Tibial artery (tissue), 4 donors: ENCODE measurements around the gene S100A10.

ENCODE experiments used
- DNase-seq, 2 donors: peaks; one replicate each; pipeline ENCODE4 v3.0.0-alpha.2; 2019
- H3K27ac ChIP-seq, 2 donors: fragments of 200-600 bp; sonication (generic) in 1 of 2; 1 replicate in 1 of 2; 2 replicates in 1 of 2; pipeline ENCODE4 v1.5.1; 2018 to 2019; ENCODE audit warnings: mild to moderate bottlenecking in 1 of 2
- H3K27me3 ChIP-seq, 2 donors: fragments of 200-600 bp; sonication (generic) in 1 of 2; one replicate each; pipeline versions ENCODE4 v1.5.1 to v1.6.0; 2016 to 2019
- H3K36me3 ChIP-seq, 3 donors: fragments of 200-600 bp; sonication (generic) in 2 of 3; one replicate each; pipeline ENCODE4 v1.5.1; 2016 to 2019; ENCODE audit warnings: mild to moderate bottlenecking in 2 of 3
- H3K4me1 ChIP-seq, 4 donors: fragments of 200-600 bp; sonication (generic) in 2 of 4; 1 replicate in 3 of 4; 2 replicates in 1 of 4; pipeline ENCODE4 v1.5.1; 2016 to 2019
- H3K4me3 ChIP-seq, 2 donors: fragments of 200-600 bp; sonication (generic) in 1 of 2; 1 replicate in 1 of 2; 2 replicates in 1 of 2; pipeline ENCODE4 v1.5.1; 2018 to 2019; ENCODE audit warnings: mild to moderate bottlenecking in 2 of 2
- H3K9me3 ChIP-seq, 3 donors: fragments of 200-600 bp; sonication (generic) in 1 of 3; one replicate each; pipeline ENCODE4 v1.5.1; 2016 to 2019
- intact Hi-C: fragments of 100-400 bp; cut with DNase I; formaldehyde crosslinking; loops from one replicate; pipeline ENCODE4 v1.15.0; 2023; ENCODE audit warnings: low total_unique reads
- TF ChIP-seq, protein P1 (sequence below), 2 experiments: fragments of 200-600 bp in 1 of 2; fragments of 450-650 bp in 1 of 2; IDR thresholded peaks; one replicate each; pipeline ENCODE4 v1.5.1; 2017 to 2019; ENCODE audit warnings: antibody characterized with exemption in 2 of 2, mild to moderate bottlenecking in 1 of 2, moderate library complexity in 1 of 2

The S100A10 gene

GRCh38 chr1:151978922-151979321 lies 14.7 kb downstream of the S100A10 start:
- no peak for DNase-seq
- H3K4me1 ChIP-seq: peaks cover 0 to 21% (median 16%) of the 10 kb centered on the region in 4 donors
- H3K27me3 ChIP-seq: no peaks in the 10 kb centered on the region
- no peak overlapping the region for H3K4me3 ChIP-seq
- TF ChIP-seq, protein P1, sequence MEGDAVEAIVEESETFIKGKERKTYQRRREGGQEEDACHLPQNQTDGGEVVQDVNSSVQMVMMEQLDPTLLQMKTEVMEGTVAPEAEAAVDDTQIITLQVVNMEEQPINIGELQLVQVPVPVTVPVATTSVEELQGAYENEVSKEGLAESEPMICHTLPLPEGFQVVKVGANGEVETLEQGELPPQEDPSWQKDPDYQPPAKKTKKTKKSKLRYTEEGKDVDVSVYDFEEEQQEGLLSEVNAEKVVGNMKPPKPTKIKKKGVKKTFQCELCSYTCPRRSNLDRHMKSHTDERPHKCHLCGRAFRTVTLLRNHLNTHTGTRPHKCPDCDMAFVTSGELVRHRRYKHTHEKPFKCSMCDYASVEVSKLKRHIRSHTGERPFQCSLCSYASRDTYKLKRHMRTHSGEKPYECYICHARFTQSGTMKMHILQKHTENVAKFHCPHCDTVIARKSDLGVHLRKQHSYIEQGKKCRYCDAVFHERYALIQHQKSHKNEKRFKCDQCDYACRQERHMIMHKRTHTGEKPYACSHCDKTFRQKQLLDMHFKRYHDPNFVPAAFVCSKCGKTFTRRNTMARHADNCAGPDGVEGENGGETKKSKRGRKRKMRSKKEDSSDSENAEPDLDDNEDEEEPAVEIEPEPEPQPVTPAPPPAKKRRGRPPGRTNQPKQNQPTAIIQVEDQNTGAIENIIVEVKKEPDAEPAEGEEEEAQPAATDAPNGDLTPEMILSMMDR (IDR thresholded peaks at IDR 0.05): no peak
- H3K36me3 ChIP-seq: peaks cover 6 to 21% (median 16%) of the 10 kb centered on the region in 3 donors
- H3K27ac ChIP-seq: no peak overlapping the region
- no peaks in the 10 kb centered on the region for H3K9me3 ChIP-seq
- intact Hi-C loops: no loop called here

DNA sequence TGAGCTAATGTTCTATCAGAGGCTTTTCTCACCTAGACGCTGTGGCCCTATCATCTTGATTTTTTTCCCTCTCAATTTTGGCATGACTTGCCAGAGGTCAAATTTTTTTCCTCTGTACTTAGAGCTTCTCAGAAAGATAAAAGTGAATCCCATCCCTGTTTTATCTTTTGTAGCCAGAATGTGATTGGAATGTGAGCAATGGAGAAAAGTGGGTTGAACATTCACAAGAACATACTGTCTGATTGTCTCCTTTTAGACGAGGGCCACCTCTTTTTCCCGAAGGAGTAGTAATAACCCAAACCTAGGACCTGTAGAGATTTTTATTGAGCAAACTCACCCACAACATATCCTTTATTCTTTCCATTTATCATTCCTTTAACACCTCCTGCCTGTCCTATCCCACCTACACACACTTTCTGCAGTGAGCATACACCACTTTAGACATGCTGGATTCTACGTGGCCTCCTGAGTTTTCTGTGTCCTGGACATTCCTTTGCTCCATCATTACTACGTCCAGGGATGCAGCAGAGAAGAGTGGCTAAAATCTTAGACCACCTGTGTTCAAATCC lies 15.9 kb downstream of the S100A10 start:
- intact Hi-C loops: no loop called here
- no peak for DNase-seq
- Histone ChIP-seq H3K9me3 (no peaks in the 10 kb centered on the region), H3K27me3 (no peaks in the 10 kb centered on the region), H3K4me1 (peaks cover 0 to 24% (median 16%) of the 10 kb centered on the region in 4 donors), H3K4me3 (no peak overlapping the region), H3K27ac (no peak overlapping the region), H3K36me3 (peaks cover 6 to 10% (median 6%) of the 10 kb centered on the region in 3 donors)
- TF ChIP-seq, protein P1 (IDR thresholded peaks at IDR 0.05): no peak

DNA sequence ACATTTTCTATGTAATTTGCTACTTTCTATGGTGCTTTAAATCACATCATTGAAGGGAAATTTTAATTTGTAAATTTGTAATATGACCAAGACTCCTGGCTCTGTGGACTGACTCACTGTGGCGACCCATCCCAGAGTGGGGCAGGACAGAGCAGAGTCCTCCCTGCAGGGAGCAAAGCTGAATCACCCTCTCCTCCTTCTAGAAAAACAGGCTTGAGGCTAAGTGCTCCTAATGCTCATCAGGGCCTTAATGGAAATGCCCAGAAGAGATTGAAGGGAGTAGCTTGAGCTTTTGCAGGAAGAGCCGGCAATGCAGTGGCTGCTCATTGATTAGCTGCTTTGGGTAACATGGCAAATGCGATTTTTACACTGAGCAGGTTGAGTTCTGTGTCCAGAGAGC lies 16.8 kb downstream of the S100A10 start:
- TF ChIP-seq, protein P1 (IDR thresholded peaks at IDR 0.05): no peak
- H3K36me3 ChIP-seq: peaks cover 0 to 1% (median 0%) of the 10 kb centered on the region in 3 donors
- H3K27me3 ChIP-seq: no peaks in the 10 kb centered on the region
- DNase-seq: no peak
- H3K9me3 ChIP-seq: no peaks in the 10 kb centered on the region
- H3K27ac ChIP-seq: no peak overlapping the region
- intact Hi-C loops: no loop called here
- no peak overlapping the region for H3K4me3 ChIP-seq
- peaks cover 0 to 27% (median 16%) of the 10 kb centered on the region in 4 donors for H3K4me1 ChIP-seq

GRCh38 chr1:151976015-151976343 lies 17.7 kb downstream of the S100A10 start:
- H3K4me3 ChIP-seq: no peak overlapping the region
- no peak overlapping the region for H3K27ac ChIP-seq
- no peaks in the 10 kb centered on the region for H3K27me3 ChIP-seq
- TF ChIP-seq, protein P1 (IDR thresholded peaks at IDR 0.05): no peak
- intact Hi-C loops: no loop called here
- H3K4me1 ChIP-seq: peaks cover 0 to 21% (median 11%) of the 10 kb centered on the region in 4 donors
- no peaks in the 10 kb centered on the region for H3K9me3 ChIP-seq
- H3K36me3 ChIP-seq: no peaks in the 10 kb centered on the region
- no peak for DNase-seq

DNA sequence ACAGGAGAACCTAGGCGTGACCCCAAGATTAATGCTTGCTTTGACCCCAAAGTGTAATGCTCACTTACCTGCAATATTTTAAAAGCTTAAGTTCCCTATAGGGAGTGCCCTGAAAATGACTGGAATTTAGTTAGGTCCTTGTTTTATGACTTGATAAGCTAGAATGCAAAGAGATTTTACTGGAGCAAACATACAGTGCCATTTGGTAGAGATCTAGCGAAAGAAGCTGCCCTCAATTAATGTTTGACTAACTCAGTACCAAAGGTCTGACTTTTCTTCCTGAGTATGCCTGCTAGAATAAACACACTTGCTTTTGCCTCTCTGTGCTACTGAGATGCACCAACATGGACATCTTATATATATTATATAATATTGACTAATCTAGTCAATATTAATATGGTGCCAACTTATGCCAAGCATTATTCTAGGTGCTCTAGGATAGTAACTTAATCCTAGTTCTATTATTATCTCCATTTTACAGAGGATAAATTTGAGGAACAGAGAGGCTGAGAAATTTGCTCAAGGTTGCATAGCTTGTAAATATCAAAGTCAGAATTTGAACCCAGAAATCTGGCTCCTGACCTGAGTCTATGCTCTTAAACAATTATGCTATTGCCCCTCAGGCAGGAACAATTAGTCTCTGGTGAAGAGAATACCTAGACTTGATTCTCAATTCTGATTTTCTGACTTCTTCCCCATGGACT lies 18.2 kb downstream of the S100A10 start:
- TF ChIP-seq, protein P1 (IDR thresholded peaks at IDR 0.05): no peak
- no peaks in the 10 kb centered on the region for H3K9me3 ChIP-seq
- peaks cover 0 to 16% (median 6%) of the 10 kb centered on the region in 4 donors for H3K4me1 ChIP-seq
- intact Hi-C loops: no loop called here
- H3K27me3 ChIP-seq: no peaks in the 10 kb centered on the region
- no peak overlapping the region for H3K4me3 ChIP-seq
- no peaks in the 10 kb centered on the region for H3K36me3 ChIP-seq
- DNase-seq: no peak
- H3K27ac ChIP-seq: no peak overlapping the region
